HCT116 (cell line): ENCODE results near the gene KIF5C. TPM values are rescaled to one million over a fixed set of nuclear protein-coding genes. Genes with fewer than 3 reads are reported as not detected.

Source experiments
- ATAC-seq: fragments of 200-7000 bp; cut with Tn5 transposase; 2 replicates; pipeline ENCODE4 v1.9.1; 2020; ENCODE audit warnings: mild to moderate bottlenecking, moderate library complexity
- BruUV-seq: library from RNA; stranded (reverse); fragments of 400-500 nt; replicated peaks from 2 replicates; lab custom pipeline; 2021; lab: Mats Ljungman, UMichigan
- CTCF ChIA-PET: fragments of 300-600 bp; sonication (Branson Sonifier 250); formaldehyde crosslinking; loops from one replicate; lab custom pipeline; 2021; ENCODE audit warnings: antibody characterized with exemption; lab: Charles Lee
- POLR2A ChIA-PET: fragments of 300-600, 350-600 bp; sonication (Branson Sonifier 250); formaldehyde crosslinking; loops from one replicate; lab custom pipeline; 2021; ENCODE audit warnings: antibody characterized with exemption; lab: Charles Lee
- RAD21 ChIA-PET, 2 experiments: fragments of 300-600 bp; sonication (Branson Sonifier 250); formaldehyde crosslinking; loops; one replicate each; lab custom pipeline; 2023; ENCODE audit warnings: low total read pairs in 2 of 2; ENCODE audit not compliant: uncharacterized antibody in 2 of 2, unreplicated experiment in 2 of 2, low non-redundant PET in 1 of 2; lab: Charles Lee
- DNase-seq: peaks from one replicate; pipeline ENCODE4 v3.0.0-alpha.2; 2010; ENCODE audit warnings: low read depth, low spot score
- H2AFZ ChIP-seq: fragments of 200-600 bp; shearing (Covaris generic), sonication (generic); 2 replicates; pipeline ENCODE4 v1.6.1; 2017; ENCODE audit warnings: low read depth, mixed run types, mixed read lengths, antibody characterized with exemption, low read length; ENCODE audit not compliant: poor library complexity, severe bottlenecking
- H3K27ac ChIP-seq: 2 replicates; pipeline ENCODE4 v1.5.1; 2012; ENCODE audit warnings: low read depth, low read length
- H3K27me3 ChIP-seq: fragments of 200-600 bp; sonication (generic); 2 replicates; pipeline ENCODE4 v1.6.1; 2016; ENCODE audit warnings: mixed run types, low read length, mixed read lengths; ENCODE audit not compliant: insufficient read depth
- H3K36me3 ChIP-seq, 2 experiments: fragments of 200-500 bp in 1 of 2; fragments of 200-600 bp in 1 of 2; sonication (Bioruptor generic) in 1 of 2; sonication (generic) in 1 of 2; 2 replicates each; pipeline versions ENCODE4 v1.5.1 to v1.6.1; 2014 to 2016; ENCODE audit warnings: low read length in 2 of 2, inconsistent platforms in 1 of 2, mixed read lengths in 1 of 2, mixed run types in 1 of 2; ENCODE audit not compliant: insufficient read depth in 2 of 2, control insufficient read depth in 1 of 2
- H3K4me1 ChIP-seq, 2 experiments: fragments of 200-600 bp in 1 of 2; sonication (generic) in 1 of 2; 2 replicates each; pipeline versions ENCODE4 v1.5.1 to v1.6.1; 2012 to 2017; ENCODE audit warnings: low read length in 2 of 2, inconsistent platforms in 1 of 2, mild to moderate bottlenecking in 1 of 2, mixed read lengths in 1 of 2, mixed run types in 1 of 2, moderate library complexity in 1 of 2; ENCODE audit not compliant: insufficient read depth in 2 of 2, control insufficient read depth in 1 of 2
- H3K4me2 ChIP-seq: fragments of 200-600 bp; sonication (generic); 2 replicates; pipeline ENCODE4 v1.6.1; 2017; ENCODE audit warnings: mixed run types, low read length, mixed read lengths
- H3K4me3 ChIP-seq, 2 experiments: fragments of 200-600 bp in 1 of 2; sonication (generic) in 1 of 2; replicated peaks in 1 of 2; 2 replicates each; pipeline ENCODE4 v1.5.1; 2011 to 2016; ENCODE audit warnings: low read length in 2 of 2, control low read depth in 1 of 2, low read depth in 1 of 2, mild to moderate bottlenecking in 1 of 2, mixed read lengths in 1 of 2, mixed run types in 1 of 2
- H3K79me2 ChIP-seq: fragments of 200-600 bp; sonication (generic); 2 replicates; pipeline ENCODE4 v1.6.1; 2017; ENCODE audit warnings: mild to moderate bottlenecking, mixed run types, low read length, moderate library complexity, mixed read lengths; ENCODE audit not compliant: insufficient read depth
- H3K9ac ChIP-seq: fragments of 200-600 bp; sonication (generic); 2 replicates; pipeline ENCODE4 v1.6.1; 2016; ENCODE audit warnings: low read length, mixed read lengths
- H3K9me2 ChIP-seq: fragments of 200-600 bp; sonication (generic), shearing (Covaris generic); 2 replicates; pipeline ENCODE4 v1.6.1; 2017; ENCODE audit warnings: mixed run types, mild to moderate bottlenecking, moderate library complexity; ENCODE audit not compliant: insufficient read depth
- H3K9me3 ChIP-seq, 2 experiments: fragments of 200-500 bp in 1 of 2; fragments of 200-600 bp in 1 of 2; sonication (Bioruptor generic) in 1 of 2; sonication (generic) in 1 of 2; 2 replicates each; pipeline ENCODE4 v1.6.1; 2014 to 2017; ENCODE audit warnings: low read length in 2 of 2, mixed read lengths in 2 of 2, inconsistent platforms in 1 of 2, low read depth in 1 of 2, mild to moderate bottlenecking in 1 of 2, mixed run types in 1 of 2, moderate library complexity in 1 of 2; ENCODE audit not compliant: control insufficient read depth in 1 of 2, insufficient read depth in 1 of 2
- H4K20me1 ChIP-seq: fragments of 200-600 bp; sonication (generic), shearing (Covaris generic); 2 replicates; pipeline ENCODE4 v1.6.1; 2017; ENCODE audit warnings: mixed run types, mild to moderate bottlenecking, moderate library complexity; ENCODE audit not compliant: insufficient read depth
- CBX3 ChIP-seq: IDR thresholded peaks from 2 replicates; pipeline ENCODE4 v1.6.1; 2012; ENCODE audit warnings: low read depth
- EZH2 ChIP-seq: fragments of 200-600 bp; sonication (generic); IDR thresholded peaks from 2 replicates; pipeline ENCODE4 v1.6.1; 2017; ENCODE audit warnings: antibody characterized with exemption, mixed run types
- SIN3A ChIP-seq: IDR thresholded peaks from 2 replicates; pipeline ENCODE4 v1.6.1; 2012; ENCODE audit warnings: low read depth
- SP1 ChIP-seq: IDR thresholded peaks from 2 replicates; pipeline ENCODE4 v1.6.1; 2012; ENCODE audit warnings: low read depth
- intact Hi-C: fragments of 100-400 bp; cut with micrococcal nuclease; formaldehyde crosslinking; loops from 2 replicates; pipeline ENCODE4 v1.10.0; 2022
- total RNA-seq: library from RNA; stranded (reverse); gene quantifications from one replicate; pipeline ENCODE4 v1.2.1, GENCODE V29; 2021; ENCODE audit not compliant: unreplicated experiment
- TF ChIP-seq, protein P1 (sequence below): IDR thresholded peaks from 2 replicates; pipeline ENCODE4 v1.6.1; 2011; ENCODE audit warnings: mild to moderate bottlenecking, low read length, moderate library complexity; ENCODE audit not compliant: insufficient replicate concordance; ENCODE audit errors: extremely low read depth
- TF ChIP-seq, protein P2 (sequence below), 3 experiments: fragments of 200-600 bp in 1 of 3; sonication (generic) in 1 of 3; IDR thresholded peaks in 2 of 3; conservative IDR thresholded peaks in 1 of 3; 2 replicates each; pipeline ENCODE4 v1.5.1; 2012 to 2017; ENCODE audit warnings: low read depth in 2 of 3, low read length in 2 of 3, antibody characterized with exemption in 1 of 3, borderline replicate concordance in 1 of 3, control low read depth in 1 of 3, mild to moderate bottlenecking in 1 of 3, mixed read lengths in 1 of 3, mixed run types in 1 of 3, moderate library complexity in 1 of 3; ENCODE audit not compliant: insufficient read depth in 1 of 3

KIF5C gene
- total RNA-seq, 1 experiment from 2014 or later = 6.5 TPM

DNA sequence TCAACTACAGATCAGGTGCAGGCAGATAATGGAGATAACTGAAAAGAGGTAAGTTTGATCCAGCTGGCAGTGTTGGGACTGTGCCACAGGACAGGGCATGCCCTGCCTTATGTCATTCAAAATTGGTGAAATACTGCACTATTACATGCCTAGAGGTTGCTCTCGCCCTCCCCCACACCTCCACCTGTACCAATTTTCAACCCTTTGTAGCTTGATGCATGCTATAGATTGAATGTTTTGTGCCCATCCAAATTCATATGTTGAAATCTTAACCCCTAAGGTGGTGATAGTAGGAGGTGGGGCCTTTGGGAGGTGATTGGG lies 91.4 kb downstream of the KIF5C start:
- ChIA-PET RAD21 (no interaction called here), CTCF (no interaction called here), POLR2A (no interaction called here)
- no peaks in the 10 kb centered on the region for H3K27me3 ChIP-seq
- no peaks in the 10 kb centered on the region for H3K9me2 ChIP-seq
- no peak overlapping the region for H3K27ac ChIP-seq
- no peak overlapping the region for H3K4me3 ChIP-seq
- no peak for DNase-seq
- no TSS peak for BruUV-seq
- no peaks in the 10 kb centered on the region for H3K4me1 ChIP-seq
- TF ChIP-seq CBX3 (no peak), EZH2 (no peak), SIN3A (no peak)
- TF ChIP-seq, protein P1, sequence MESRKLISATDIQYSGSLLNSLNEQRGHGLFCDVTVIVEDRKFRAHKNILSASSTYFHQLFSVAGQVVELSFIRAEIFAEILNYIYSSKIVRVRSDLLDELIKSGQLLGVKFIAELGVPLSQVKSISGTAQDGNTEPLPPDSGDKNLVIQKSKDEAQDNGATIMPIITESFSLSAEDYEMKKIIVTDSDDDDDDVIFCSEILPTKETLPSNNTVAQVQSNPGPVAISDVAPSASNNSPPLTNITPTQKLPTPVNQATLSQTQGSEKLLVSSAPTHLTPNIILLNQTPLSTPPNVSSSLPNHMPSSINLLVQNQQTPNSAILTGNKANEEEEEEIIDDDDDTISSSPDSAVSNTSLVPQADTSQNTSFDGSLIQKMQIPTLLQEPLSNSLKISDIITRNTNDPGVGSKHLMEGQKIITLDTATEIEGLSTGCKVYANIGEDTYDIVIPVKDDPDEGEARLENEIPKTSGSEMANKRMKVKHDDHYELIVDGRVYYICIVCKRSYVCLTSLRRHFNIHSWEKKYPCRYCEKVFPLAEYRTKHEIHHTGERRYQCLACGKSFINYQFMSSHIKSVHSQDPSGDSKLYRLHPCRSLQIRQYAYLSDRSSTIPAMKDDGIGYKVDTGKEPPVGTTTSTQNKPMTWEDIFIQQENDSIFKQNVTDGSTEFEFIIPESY = no peak
- TF ChIP-seq, protein P2, sequence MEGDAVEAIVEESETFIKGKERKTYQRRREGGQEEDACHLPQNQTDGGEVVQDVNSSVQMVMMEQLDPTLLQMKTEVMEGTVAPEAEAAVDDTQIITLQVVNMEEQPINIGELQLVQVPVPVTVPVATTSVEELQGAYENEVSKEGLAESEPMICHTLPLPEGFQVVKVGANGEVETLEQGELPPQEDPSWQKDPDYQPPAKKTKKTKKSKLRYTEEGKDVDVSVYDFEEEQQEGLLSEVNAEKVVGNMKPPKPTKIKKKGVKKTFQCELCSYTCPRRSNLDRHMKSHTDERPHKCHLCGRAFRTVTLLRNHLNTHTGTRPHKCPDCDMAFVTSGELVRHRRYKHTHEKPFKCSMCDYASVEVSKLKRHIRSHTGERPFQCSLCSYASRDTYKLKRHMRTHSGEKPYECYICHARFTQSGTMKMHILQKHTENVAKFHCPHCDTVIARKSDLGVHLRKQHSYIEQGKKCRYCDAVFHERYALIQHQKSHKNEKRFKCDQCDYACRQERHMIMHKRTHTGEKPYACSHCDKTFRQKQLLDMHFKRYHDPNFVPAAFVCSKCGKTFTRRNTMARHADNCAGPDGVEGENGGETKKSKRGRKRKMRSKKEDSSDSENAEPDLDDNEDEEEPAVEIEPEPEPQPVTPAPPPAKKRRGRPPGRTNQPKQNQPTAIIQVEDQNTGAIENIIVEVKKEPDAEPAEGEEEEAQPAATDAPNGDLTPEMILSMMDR (IDR thresholded peaks at IDR 0.05 in 2 of 3, conservative IDR thresholded peaks at IDR 0.05 in 1 of 3; ENCODE audit: borderline replicate concordance in 1 of 3, insufficient read depth in 1 of 3, low read depth in 2 of 3, low read length in 2 of 3) = no peak
- no peaks in the 10 kb centered on the region for H4K20me1 ChIP-seq
- no peaks in the 10 kb centered on the region for H3K79me2 ChIP-seq
- no peak overlapping the region for H3K4me2 ChIP-seq
- no peak for ATAC-seq
- H2AFZ ChIP-seq = no peak overlapping the region
- no peak overlapping the region for H3K9ac ChIP-seq
- intact Hi-C loops = no loop called here
- H3K9me3 ChIP-seq = no peaks in the 10 kb centered on the region
- no peaks in the 10 kb centered on the region for H3K36me3 ChIP-seq

GRCh38 chr2:148967056-148967455 lies 92.0 kb downstream of the KIF5C start:
- RAD21 ChIA-PET = no interaction called here
- no peak overlapping the region for H3K4me3 ChIP-seq
- no peak for ATAC-seq

More at GRCh38 chr2:148967056-148967455, 92.0 kb downstream of the KIF5C start:
- Histone ChIP-seq H3K79me2 (no peaks in the 10 kb centered on the region), H3K4me2 (no peak overlapping the region), H3K9ac (no peak overlapping the region), H3K9me2 (no peaks in the 10 kb centered on the region), H3K9me3 (no peaks in the 10 kb centered on the region), H3K36me3 (no peaks in the 10 kb centered on the region), H3K4me1 (no peaks in the 10 kb centered on the region), H3K27ac (no peak overlapping the region), H2AFZ (no peak overlapping the region), H3K27me3 (no peaks in the 10 kb centered on the region), H4K20me1 (no peaks in the 10 kb centered on the region)
- intact Hi-C loops = no loop called here
- POLR2A ChIA-PET = no interaction called here
- TF ChIP-seq SP1 = no peak
- no TSS peak for BruUV-seq
- CTCF ChIA-PET = no interaction called here
- no peak for DNase-seq
